NK-92 (cell line): ENCODE data around the gene WNT7B.

ENCODE experiments used
- DNase-seq: peaks from one replicate; lab custom pipeline; 2025; ENCODE audit not compliant: unreplicated experiment; lab: John Stamatoyannopoulos, UW

Gene WNT7B

GRCh38 chr22:45933506-45934167 lies 43.3 kb downstream of the WNT7B start:
- no peak for DNase-seq

GRCh38 chr22:45932071-45932470 lies 44.9 kb downstream of the WNT7B start:
- DNase-seq = no peak

- DNase-seq = no peak
Observed at GRCh38 chr22:45931042-45931441, 45.9 kb downstream of the WNT7B start.

GRCh38 chr22:45930324-45930723 lies 46.6 kb downstream of the WNT7B start:
- DNase-seq = no peak

GRCh38 chr22:45929649-45930048 lies 47.3 kb downstream of the WNT7B start:
- DNase-seq = no peak

GRCh38 chr22:45928726-45929368 lies 48.1 kb downstream of the WNT7B start:
- no peak for DNase-seq

- DNase-seq = no peak
Observed at GRCh38 chr22:45927059-45927458, 49.9 kb downstream of the WNT7B start.

GRCh38 chr22:45926433-45926832 lies 50.5 kb downstream of the WNT7B start:
- DNase-seq = no peak

- DNase-seq = no peak
Observed at GRCh38 chr22:45925811-45926351, 51.1 kb downstream of the WNT7B start.

- no peak for DNase-seq
Observed at GRCh38 chr22:45923835-45924234, 53.1 kb downstream of the WNT7B start.

GRCh38 chr22:45923212-45923611 lies 53.8 kb downstream of the WNT7B start:
- no peak for DNase-seq

GRCh38 chr22:45922661-45923060 lies 54.3 kb downstream of the WNT7B start:
- no peak for DNase-seq

GRCh38 chr22:45922256-45922655 lies 54.7 kb downstream of the WNT7B start:
- no peak for DNase-seq

GRCh38 chr22:45919504-45920286 lies 57.3 kb downstream of the WNT7B start:
- DNase-seq = no peak

GRCh38 chr22:45918459-45919370 lies 58.2 kb downstream of the WNT7B start:
- no peak for DNase-seq

- no peak for DNase-seq
Observed at GRCh38 chr22:45917700-45918458, 59.1 kb downstream of the WNT7B start.

GRCh38 chr22:45917146-45917545 lies 59.8 kb downstream of the WNT7B start:
- DNase-seq = no peak

- no peak for DNase-seq
Observed at GRCh38 chr22:45916515-45916914, 60.4 kb downstream of the WNT7B start.

- DNase-seq = no peak
Observed at GRCh38 chr22:45915841-45916240, 61.1 kb downstream of the WNT7B start.

GRCh38 chr22:45915151-45915550 lies 61.8 kb downstream of the WNT7B start:
- DNase-seq = no peak
